Adrenal gland (tissue), 5 donors: Measurements from ENCODE around the gene TPTE2.
"Not testable (repeated sequence)": the region's sequence is repeated elsewhere in the genome, so short reads cannot be mapped to it uniquely, and the experiment has no call there.

Source experiments
- CTCF ChIP-seq, 6 experiments: fragments of 450-650 bp in 4 of 6; fragments of 200-600 bp in 2 of 6; sonication (generic) in 1 of 6; IDR thresholded peaks; 1 replicate in 5 of 6; 2 replicates in 1 of 6; pipeline versions ENCODE4 v1.5.1 to v1.8.0; 2016 to 2021; ENCODE audit warnings: antibody characterized with exemption in 6 of 6, mild to moderate bottlenecking in 2 of 6, moderate library complexity in 1 of 6
- POLR2A ChIP-seq, 2 donors: fragments of 450-650 bp; IDR thresholded peaks; one replicate each; pipeline ENCODE4 v1.6.1; 2017; ENCODE audit warnings: antibody characterized with exemption in 2 of 2, mild to moderate bottlenecking in 2 of 2, moderate library complexity in 1 of 2
- donor health status: DM: no; HTN: no; CAD: no.

GRCh38 chr13:19382746-19383511 lies 178.4 kb downstream of the TPTE2 start:
- not testable (repeated sequence) for TF ChIP-seq CTCF, POLR2A (IDR thresholded peaks at IDR 0.05)
